SK-N-SH (cell line): ENCODE measurements around the gene PCDHB7.

Experiments used
- EP300 ChIP-seq, 2 experiments: IDR thresholded peaks; 2 replicates each; pipeline versions ENCODE4 v1.4.0 to v1.6.1; 2012; ENCODE audit warnings: borderline replicate concordance in 1 of 2, low read depth in 1 of 2, low read length in 1 of 2
- FOXM1 ChIP-seq: IDR thresholded peaks from 2 replicates; pipeline ENCODE4 v1.4.0; 2012; ENCODE audit warnings: low read depth, mild to moderate bottlenecking
- MXI1 ChIP-seq: IDR thresholded peaks from 2 replicates; pipeline ENCODE4 v1.6.1; 2012; ENCODE audit warnings: mild to moderate bottlenecking, low read depth, low read length, improper control_type of control experiment
- NRF1 ChIP-seq: IDR thresholded peaks from 2 replicates; pipeline ENCODE4 v1.6.1; 2012; ENCODE audit warnings: low read depth, mild to moderate bottlenecking, low read length
- POLR2AphosphoS5 ChIP-seq: IDR thresholded peaks from 2 replicates; pipeline ENCODE4 v1.6.1; 2012; ENCODE audit warnings: low read depth, low read length
- RAD21 ChIP-seq: IDR thresholded peaks from 2 replicates; pipeline ENCODE4 v1.6.1; 2012; ENCODE audit warnings: mild to moderate bottlenecking, low read length
- SIN3A ChIP-seq: IDR thresholded peaks from 2 replicates; pipeline ENCODE4 v1.6.1; 2012; ENCODE audit warnings: low read depth, mild to moderate bottlenecking, low read length, moderate library complexity, borderline replicate concordance
- TAF1 ChIP-seq: IDR thresholded peaks from 2 replicates; pipeline ENCODE4 v1.6.1; 2012; ENCODE audit warnings: low read depth, mild to moderate bottlenecking, low read length, moderate library complexity, borderline replicate concordance
- TCF12 ChIP-seq: IDR thresholded peaks from 2 replicates; pipeline ENCODE4 v1.4.0; 2012
- YY1 ChIP-seq: IDR thresholded peaks from 2 replicates; pipeline ENCODE4 v1.4.0; 2012; ENCODE audit warnings: low read depth, mild to moderate bottlenecking
- TF ChIP-seq, protein P1 (sequence below): fragments of 200-600 bp; sonication (generic); IDR thresholded peaks from 2 replicates; pipeline ENCODE4 v1.6.1; 2017; ENCODE audit warnings: antibody characterized with exemption, mild to moderate bottlenecking, moderate library complexity
- TF ChIP-seq, protein P2 (sequence below): IDR thresholded peaks from 2 replicates; pipeline ENCODE4 v1.4.0; 2012; ENCODE audit warnings: low read depth
- TF ChIP-seq, protein P3 (sequence below): IDR thresholded peaks from 2 replicates; pipeline ENCODE4 v1.4.0; 2012; ENCODE audit warnings: low read depth, borderline replicate concordance
- TF ChIP-seq, protein P4 (sequence below): IDR thresholded peaks from 2 replicates; pipeline ENCODE4; 2012

DNA sequence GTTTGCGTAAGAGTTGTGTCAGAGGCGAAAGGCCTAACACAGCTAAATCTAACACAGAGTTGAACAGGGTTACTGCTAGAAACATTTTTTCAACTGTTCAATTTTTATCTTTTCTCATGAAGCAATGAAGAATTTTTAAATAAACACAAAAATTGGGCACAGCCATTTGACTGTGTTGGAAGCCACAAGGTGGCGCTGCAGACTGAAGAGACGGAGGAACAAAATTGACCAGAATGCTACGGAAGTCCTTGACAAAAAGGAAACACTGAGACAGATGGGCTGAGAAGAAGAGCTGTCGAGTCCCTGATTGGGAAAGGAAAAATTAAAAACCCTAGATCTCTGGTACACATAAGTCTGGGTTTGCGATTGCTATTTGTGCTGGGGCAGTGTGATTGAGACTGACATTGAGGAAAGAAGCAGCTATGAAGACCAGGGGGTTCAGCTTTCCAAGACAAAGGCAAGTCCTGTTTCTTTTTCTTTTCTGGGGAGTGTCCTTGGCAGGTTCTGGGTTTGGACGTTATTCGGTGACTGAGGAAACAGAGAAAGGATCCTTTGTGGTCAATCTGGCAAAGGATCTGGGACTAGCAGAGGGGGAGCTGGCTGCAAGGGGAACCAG is 14.6 kb downstream of the PCDHB7 start, which contains the start of gene PCDHB9:
- TF ChIP-seq TAF1 = no peak
- TF ChIP-seq YY1 = no peak
- TF ChIP-seq, protein P1, sequence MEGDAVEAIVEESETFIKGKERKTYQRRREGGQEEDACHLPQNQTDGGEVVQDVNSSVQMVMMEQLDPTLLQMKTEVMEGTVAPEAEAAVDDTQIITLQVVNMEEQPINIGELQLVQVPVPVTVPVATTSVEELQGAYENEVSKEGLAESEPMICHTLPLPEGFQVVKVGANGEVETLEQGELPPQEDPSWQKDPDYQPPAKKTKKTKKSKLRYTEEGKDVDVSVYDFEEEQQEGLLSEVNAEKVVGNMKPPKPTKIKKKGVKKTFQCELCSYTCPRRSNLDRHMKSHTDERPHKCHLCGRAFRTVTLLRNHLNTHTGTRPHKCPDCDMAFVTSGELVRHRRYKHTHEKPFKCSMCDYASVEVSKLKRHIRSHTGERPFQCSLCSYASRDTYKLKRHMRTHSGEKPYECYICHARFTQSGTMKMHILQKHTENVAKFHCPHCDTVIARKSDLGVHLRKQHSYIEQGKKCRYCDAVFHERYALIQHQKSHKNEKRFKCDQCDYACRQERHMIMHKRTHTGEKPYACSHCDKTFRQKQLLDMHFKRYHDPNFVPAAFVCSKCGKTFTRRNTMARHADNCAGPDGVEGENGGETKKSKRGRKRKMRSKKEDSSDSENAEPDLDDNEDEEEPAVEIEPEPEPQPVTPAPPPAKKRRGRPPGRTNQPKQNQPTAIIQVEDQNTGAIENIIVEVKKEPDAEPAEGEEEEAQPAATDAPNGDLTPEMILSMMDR = peak; percentile 71
- TF ChIP-seq NRF1 = no peak
- no peak for TF ChIP-seq MXI1
- no peak for TF ChIP-seq SIN3A
- TF ChIP-seq, protein P2, sequence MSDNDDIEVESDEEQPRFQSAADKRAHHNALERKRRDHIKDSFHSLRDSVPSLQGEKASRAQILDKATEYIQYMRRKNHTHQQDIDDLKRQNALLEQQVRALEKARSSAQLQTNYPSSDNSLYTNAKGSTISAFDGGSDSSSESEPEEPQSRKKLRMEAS = no peak
- no peak for TF ChIP-seq POLR2AphosphoS5
- TF ChIP-seq, protein P3, sequence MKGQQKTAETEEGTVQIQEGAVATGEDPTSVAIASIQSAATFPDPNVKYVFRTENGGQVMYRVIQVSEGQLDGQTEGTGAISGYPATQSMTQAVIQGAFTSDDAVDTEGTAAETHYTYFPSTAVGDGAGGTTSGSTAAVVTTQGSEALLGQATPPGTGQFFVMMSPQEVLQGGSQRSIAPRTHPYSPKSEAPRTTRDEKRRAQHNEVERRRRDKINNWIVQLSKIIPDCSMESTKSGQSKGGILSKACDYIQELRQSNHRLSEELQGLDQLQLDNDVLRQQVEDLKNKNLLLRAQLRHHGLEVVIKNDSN = no peak
- no peak for TF ChIP-seq EP300 (IDR thresholded peaks at IDR 0.05; ENCODE audit: borderline replicate concordance in 1 of 2, low read depth in 1 of 2, low read length in 1 of 2)
- no peak for TF ChIP-seq TCF12
- no peak for TF ChIP-seq FOXM1
- TF ChIP-seq, protein P4, sequence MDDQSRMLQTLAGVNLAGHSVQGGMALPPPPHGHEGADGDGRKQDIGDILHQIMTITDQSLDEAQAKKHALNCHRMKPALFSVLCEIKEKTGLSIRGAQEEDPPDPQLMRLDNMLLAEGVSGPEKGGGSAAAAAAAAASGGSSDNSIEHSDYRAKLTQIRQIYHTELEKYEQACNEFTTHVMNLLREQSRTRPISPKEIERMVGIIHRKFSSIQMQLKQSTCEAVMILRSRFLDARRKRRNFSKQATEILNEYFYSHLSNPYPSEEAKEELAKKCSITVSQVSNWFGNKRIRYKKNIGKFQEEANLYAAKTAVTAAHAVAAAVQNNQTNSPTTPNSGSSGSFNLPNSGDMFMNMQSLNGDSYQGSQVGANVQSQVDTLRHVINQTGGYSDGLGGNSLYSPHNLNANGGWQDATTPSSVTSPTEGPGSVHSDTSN = no peak
- TF ChIP-seq RAD21 = peak; percentile 59
